ENCODE data around the gene FGGY. TPM values are rescaled to one million over a fixed set of nuclear protein-coding genes. Genes with fewer than 3 reads are reported as not detected.
"Not testable (repeated sequence)": the region's sequence is repeated elsewhere in the genome, so short reads cannot be mapped to it uniquely, and the experiment has no call there.

FGGY gene
- total RNA-seq, 1 donor from 2014 or later: 18.2 TPM

- no peaks in the 10 kb centered on the region for H3K4me1 Mint-ChIP-seq (ENCODE audit: low read depth)
- H3K27me3 Mint-ChIP-seq: no peaks in the 10 kb centered on the region
- H3K4me3 Mint-ChIP-seq (ENCODE audit: low read depth): no peak overlapping the region
- DNase-seq (ENCODE audit: low spot score, unreplicated experiment): no peak
- H3K27ac Mint-ChIP-seq: no peak overlapping the region
- TF ChIP-seq, protein P1, sequence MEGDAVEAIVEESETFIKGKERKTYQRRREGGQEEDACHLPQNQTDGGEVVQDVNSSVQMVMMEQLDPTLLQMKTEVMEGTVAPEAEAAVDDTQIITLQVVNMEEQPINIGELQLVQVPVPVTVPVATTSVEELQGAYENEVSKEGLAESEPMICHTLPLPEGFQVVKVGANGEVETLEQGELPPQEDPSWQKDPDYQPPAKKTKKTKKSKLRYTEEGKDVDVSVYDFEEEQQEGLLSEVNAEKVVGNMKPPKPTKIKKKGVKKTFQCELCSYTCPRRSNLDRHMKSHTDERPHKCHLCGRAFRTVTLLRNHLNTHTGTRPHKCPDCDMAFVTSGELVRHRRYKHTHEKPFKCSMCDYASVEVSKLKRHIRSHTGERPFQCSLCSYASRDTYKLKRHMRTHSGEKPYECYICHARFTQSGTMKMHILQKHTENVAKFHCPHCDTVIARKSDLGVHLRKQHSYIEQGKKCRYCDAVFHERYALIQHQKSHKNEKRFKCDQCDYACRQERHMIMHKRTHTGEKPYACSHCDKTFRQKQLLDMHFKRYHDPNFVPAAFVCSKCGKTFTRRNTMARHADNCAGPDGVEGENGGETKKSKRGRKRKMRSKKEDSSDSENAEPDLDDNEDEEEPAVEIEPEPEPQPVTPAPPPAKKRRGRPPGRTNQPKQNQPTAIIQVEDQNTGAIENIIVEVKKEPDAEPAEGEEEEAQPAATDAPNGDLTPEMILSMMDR (IDR thresholded peaks at IDR 0.05; ENCODE audit: unreplicated experiment): no peak
- H3K9me3 Mint-ChIP-seq (ENCODE audit: low read depth): peaks cover 4% of the 10 kb centered on the region
- H3K36me3 Mint-ChIP-seq (ENCODE audit: insufficient read depth): peaks cover 2% of the 10 kb centered on the region
Measured at GRCh38 chr1:59709333-59709732, 412.4 kb downstream of the FGGY start.

GRCh38 chr1:59710920-59711319 lies 414.0 kb downstream of the FGGY start:
- H3K27me3 Mint-ChIP-seq; DNase-seq (ENCODE audit: low spot score, unreplicated experiment); H3K27ac Mint-ChIP-seq; H3K36me3 Mint-ChIP-seq (ENCODE audit: insufficient read depth); H3K4me1 Mint-ChIP-seq (ENCODE audit: low read depth); H3K9me3 Mint-ChIP-seq (ENCODE audit: low read depth); H3K4me3 Mint-ChIP-seq (ENCODE audit: low read depth): not testable (repeated sequence)

DNA sequence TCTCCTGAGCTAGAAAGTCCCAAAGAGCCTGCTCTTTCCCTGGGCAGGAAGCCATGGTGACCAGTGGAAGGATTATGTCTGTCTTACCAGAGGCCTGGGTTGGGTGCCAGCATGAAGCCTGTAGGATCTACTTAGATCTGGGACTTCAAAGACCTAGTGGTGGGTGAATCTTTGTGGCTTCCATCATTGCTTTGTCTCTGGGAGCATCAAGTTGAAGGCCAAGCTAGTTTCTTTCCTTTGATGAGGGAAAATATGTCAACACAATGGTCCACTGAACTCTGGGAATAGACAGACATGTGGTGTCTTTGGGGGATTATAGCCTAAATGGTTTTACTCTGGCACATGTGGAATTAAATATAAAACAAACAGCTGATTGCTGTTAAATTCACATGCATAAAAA lies 417.3 kb downstream of the FGGY start:
- peaks cover 2% of the 10 kb centered on the region for H3K36me3 Mint-ChIP-seq (ENCODE audit: insufficient read depth)
- no peaks in the 10 kb centered on the region for H3K4me1 Mint-ChIP-seq (ENCODE audit: low read depth)

DNA sequence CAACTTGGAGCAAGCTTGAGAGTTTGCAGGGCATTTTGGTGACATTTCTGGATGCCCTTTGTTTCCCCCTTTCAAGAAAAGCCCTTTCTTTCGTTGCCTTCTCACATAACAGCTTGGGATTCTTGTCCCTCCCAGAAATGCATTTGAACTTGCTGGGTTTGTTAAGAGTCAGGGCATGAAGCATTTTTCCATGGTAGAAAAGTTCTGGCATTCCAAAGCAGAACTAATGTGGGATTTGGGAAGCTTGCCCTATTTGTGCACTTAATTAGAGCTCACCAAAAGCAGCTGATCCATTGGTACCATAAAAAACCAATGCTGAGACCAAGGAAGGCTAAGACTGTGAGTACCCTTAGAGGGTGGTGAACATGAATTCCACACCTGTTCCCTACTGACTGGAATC lies 418.1 kb downstream of the FGGY start:
- no peak for DNase-seq (ENCODE audit: low spot score, unreplicated experiment)
- no peaks in the 10 kb centered on the region for H3K27me3 Mint-ChIP-seq
- no peak overlapping the region for H3K27ac Mint-ChIP-seq
- peaks cover 4% of the 10 kb centered on the region for H3K9me3 Mint-ChIP-seq (ENCODE audit: low read depth)
- peaks cover 2% of the 10 kb centered on the region for H3K36me3 Mint-ChIP-seq (ENCODE audit: insufficient read depth)
- H3K4me1 Mint-ChIP-seq (ENCODE audit: low read depth): no peaks in the 10 kb centered on the region
- no peak overlapping the region for H3K4me3 Mint-ChIP-seq (ENCODE audit: low read depth)
- TF ChIP-seq, protein P1 (IDR thresholded peaks at IDR 0.05; ENCODE audit: unreplicated experiment): no peak

More for the DNA sequence above, 417.3 kb downstream of the FGGY start:
- no peak overlapping the region for H3K27ac Mint-ChIP-seq
- H3K27me3 Mint-ChIP-seq: no peaks in the 10 kb centered on the region
- H3K9me3 Mint-ChIP-seq (ENCODE audit: low read depth): peaks cover 4% of the 10 kb centered on the region
- TF ChIP-seq, protein P1 (IDR thresholded peaks at IDR 0.05; ENCODE audit: unreplicated experiment): no peak
- H3K4me3 Mint-ChIP-seq (ENCODE audit: low read depth): no peak overlapping the region
- no peak for DNase-seq (ENCODE audit: low spot score, unreplicated experiment)

DNA sequence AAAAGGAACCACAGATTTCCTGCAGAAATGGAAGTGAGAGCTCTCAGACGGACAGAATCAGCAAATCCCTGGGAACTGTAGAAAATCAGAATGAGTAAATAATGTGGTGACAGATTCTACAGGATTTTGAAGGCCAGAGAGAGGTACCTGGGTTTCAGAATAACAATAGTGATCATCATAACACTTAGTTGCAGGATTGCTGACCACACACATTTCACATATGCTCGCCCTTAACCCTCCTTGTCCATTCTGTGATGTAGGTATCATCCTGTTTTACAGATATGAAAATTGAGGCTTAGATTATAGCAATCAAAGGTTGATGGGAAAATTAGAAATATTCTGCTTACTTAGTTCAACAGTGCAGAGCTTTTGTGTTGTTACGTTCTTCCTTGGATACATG lies 419.9 kb downstream of the FGGY start:
- H3K4me1 Mint-ChIP-seq (ENCODE audit: low read depth): peaks cover 3% of the 10 kb centered on the region
- no peak for DNase-seq (ENCODE audit: low spot score, unreplicated experiment)
- TF ChIP-seq, protein P1 (IDR thresholded peaks at IDR 0.05; ENCODE audit: unreplicated experiment): no peak
- no peaks in the 10 kb centered on the region for H3K9me3 Mint-ChIP-seq (ENCODE audit: low read depth)
- H3K4me3 Mint-ChIP-seq (ENCODE audit: low read depth): no peak overlapping the region
- no peak overlapping the region for H3K27ac Mint-ChIP-seq
- no peaks in the 10 kb centered on the region for H3K36me3 Mint-ChIP-seq (ENCODE audit: insufficient read depth)
- no peaks in the 10 kb centered on the region for H3K27me3 Mint-ChIP-seq

DNA sequence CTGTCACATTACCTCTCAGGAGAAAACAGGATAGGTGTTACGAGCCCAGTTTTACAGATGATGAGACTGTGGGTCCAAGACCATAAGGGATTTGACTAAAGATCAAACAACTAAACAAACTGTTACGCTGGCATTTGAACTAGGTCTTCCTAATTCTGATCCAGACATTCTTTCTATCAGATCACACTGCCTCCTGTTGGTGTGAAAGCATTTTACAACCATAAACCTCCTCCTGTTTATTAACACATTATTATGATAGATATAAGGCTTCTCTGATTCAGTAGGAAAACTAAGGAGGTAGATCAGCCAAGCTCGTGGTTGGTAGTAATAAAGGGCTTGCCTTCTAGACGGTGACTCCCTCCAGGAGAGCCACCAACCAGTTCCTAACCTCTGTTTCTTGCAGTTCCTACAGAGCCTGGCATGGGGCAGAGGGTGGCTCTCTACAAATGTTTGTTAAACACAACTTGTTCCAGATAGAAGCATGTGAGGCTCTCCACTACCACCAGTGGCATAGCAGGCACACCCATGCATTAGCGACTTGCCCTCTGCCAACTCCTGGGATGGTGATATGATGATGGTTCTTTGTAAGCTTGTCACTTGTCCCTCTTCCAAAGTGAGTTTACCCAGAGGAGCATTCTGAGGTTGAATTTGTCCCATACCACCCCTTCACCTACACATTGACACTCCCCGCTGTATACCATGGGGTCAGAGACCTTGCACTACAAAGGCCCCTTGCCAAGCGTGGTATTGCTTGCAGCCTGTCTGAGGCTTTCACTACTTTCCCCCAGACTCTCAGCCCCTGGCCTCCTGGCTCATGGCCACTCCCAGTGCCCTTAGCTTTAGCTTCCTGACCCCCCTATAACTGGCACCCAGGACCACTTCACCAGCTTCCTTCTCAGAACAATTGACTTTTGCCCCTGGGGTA lies 421.4 kb downstream of the FGGY start:
- Mint-ChIP-seq H3K4me1 (ENCODE audit: low read depth) (peaks cover 3% of the 10 kb centered on the region), H3K36me3 (ENCODE audit: insufficient read depth) (peaks cover 1% of the 10 kb centered on the region), H3K27me3 (no peaks in the 10 kb centered on the region), H3K9me3 (ENCODE audit: low read depth) (peaks cover 3% of the 10 kb centered on the region), H3K4me3 (ENCODE audit: low read depth) (no peak overlapping the region), H3K27ac (no peak overlapping the region)
- no peak for DNase-seq (ENCODE audit: low spot score, unreplicated experiment)
- TF ChIP-seq, protein P1 (IDR thresholded peaks at IDR 0.05; ENCODE audit: unreplicated experiment): peak; percentile 57
